Peyer's patch (tissue), 4 donors: ENCODE data around the gene RPS2.

Source experiments
- POLR2A ChIP-seq, 2 donors: fragments of 450-650 bp; IDR thresholded peaks; one replicate each; pipeline ENCODE4 v1.5.1; 2017; ENCODE audit warnings: antibody characterized with exemption in 2 of 2, mild to moderate bottlenecking in 2 of 2, moderate library complexity in 2 of 2
- TF ChIP-seq, protein P1 (sequence below), 6 experiments: fragments of 450-650 bp in 4 of 6; fragments of 200-600 bp in 2 of 6; sonication (generic) in 1 of 6; IDR thresholded peaks; one replicate each; pipeline ENCODE4 v1.5.1; 2017 to 2019; ENCODE audit warnings: antibody characterized with exemption in 6 of 6, mild to moderate bottlenecking in 3 of 6, moderate library complexity in 1 of 6

DNA sequence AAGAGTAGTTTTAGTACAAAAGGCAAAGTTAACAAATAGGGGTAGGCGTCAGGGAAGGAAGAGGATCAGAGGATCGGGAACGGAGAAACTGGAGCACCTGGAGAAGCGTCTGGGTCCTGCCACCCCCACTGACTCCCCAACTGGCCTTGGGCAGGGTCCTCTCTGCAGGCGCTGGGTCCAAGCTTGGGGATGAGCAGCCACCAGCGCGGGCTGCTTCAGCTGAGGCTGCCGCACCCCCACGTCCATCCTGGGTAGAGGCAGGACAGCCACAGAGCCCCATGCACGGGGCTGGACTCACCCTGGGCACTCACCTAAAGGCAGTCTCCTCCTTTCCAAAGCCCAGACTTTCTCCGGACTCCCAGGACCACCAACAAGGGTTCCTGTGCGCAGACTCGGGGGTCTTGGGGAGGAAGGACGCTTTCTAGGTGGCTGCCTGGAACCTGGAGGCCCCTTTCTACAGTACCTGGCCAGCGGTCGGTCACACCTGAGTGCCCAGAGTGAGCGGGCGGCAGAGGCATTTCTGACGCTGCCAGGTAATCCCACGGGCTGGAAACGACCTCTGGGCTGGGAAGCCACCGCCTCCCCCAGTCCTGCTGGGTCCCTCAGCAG, 47.5 kb downstream of the RPS2 start:
- TF ChIP-seq, protein P1, sequence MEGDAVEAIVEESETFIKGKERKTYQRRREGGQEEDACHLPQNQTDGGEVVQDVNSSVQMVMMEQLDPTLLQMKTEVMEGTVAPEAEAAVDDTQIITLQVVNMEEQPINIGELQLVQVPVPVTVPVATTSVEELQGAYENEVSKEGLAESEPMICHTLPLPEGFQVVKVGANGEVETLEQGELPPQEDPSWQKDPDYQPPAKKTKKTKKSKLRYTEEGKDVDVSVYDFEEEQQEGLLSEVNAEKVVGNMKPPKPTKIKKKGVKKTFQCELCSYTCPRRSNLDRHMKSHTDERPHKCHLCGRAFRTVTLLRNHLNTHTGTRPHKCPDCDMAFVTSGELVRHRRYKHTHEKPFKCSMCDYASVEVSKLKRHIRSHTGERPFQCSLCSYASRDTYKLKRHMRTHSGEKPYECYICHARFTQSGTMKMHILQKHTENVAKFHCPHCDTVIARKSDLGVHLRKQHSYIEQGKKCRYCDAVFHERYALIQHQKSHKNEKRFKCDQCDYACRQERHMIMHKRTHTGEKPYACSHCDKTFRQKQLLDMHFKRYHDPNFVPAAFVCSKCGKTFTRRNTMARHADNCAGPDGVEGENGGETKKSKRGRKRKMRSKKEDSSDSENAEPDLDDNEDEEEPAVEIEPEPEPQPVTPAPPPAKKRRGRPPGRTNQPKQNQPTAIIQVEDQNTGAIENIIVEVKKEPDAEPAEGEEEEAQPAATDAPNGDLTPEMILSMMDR (IDR thresholded peaks at IDR 0.05): no peak
- no peak for TF ChIP-seq POLR2A (IDR thresholded peaks at IDR 0.05)
